ENCODE data around the gene UVRAG. TPM values are rescaled to one million over a fixed set of nuclear protein-coding genes. Genes with fewer than 3 reads are reported as not detected.

Gene UVRAG
- total RNA-seq, 4 donors from 2014 or later = 16.6 to 22.1 (median 19.3) TPM

DNA sequence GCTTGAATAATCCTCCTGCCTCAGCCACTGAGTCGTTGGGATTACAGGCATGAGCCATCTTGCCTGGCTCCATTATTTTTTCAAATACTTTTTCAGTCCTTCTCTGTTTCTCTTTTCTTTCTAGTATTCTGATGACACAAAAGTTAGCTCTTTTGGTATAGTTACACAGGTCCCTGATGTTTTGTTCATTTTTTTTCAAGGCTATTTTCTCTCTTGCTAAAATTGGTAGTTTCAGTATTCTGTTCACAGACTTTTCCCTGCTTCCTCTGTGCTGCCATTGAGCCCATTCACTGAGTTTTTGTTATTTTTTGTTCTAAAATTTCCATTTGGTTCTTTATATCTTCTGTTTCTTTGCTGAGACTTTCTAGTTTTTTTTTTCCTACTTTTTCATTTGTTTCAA lies 166.5 kb downstream of the UVRAG start:
- no peak overlapping the region for H3K27ac ChIP-seq
- no peaks in the 10 kb centered on the region for H3K27me3 ChIP-seq
- in situ Hi-C loops (cut with MboI; ENCODE audit: low sequenced_read_pairs in 4 of 4) = no loop called here
- peaks cover 8 to 9% of the 10 kb centered on the region in 2 donors for H3K4me1 ChIP-seq
- no peak overlapping the region for H3K4me3 ChIP-seq
- TF ChIP-seq POLR2A (IDR thresholded peaks at IDR 0.05) = no peak
- TF ChIP-seq, protein P1, sequence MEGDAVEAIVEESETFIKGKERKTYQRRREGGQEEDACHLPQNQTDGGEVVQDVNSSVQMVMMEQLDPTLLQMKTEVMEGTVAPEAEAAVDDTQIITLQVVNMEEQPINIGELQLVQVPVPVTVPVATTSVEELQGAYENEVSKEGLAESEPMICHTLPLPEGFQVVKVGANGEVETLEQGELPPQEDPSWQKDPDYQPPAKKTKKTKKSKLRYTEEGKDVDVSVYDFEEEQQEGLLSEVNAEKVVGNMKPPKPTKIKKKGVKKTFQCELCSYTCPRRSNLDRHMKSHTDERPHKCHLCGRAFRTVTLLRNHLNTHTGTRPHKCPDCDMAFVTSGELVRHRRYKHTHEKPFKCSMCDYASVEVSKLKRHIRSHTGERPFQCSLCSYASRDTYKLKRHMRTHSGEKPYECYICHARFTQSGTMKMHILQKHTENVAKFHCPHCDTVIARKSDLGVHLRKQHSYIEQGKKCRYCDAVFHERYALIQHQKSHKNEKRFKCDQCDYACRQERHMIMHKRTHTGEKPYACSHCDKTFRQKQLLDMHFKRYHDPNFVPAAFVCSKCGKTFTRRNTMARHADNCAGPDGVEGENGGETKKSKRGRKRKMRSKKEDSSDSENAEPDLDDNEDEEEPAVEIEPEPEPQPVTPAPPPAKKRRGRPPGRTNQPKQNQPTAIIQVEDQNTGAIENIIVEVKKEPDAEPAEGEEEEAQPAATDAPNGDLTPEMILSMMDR (IDR thresholded peaks at IDR 0.05 in 4 of 5, conservative IDR thresholded peaks at IDR 0.05 in 1 of 5) = no peak
- H3K9me3 ChIP-seq = no peaks in the 10 kb centered on the region
- ATAC-seq = no peak
- no peak for DNase-seq
- intact Hi-C loops (cut with DNase I; ENCODE audit: low total_unique reads) = no loop called here
- H3K36me3 ChIP-seq = peaks cover 0 to 8% of the 10 kb centered on the region in 2 donors

DNA sequence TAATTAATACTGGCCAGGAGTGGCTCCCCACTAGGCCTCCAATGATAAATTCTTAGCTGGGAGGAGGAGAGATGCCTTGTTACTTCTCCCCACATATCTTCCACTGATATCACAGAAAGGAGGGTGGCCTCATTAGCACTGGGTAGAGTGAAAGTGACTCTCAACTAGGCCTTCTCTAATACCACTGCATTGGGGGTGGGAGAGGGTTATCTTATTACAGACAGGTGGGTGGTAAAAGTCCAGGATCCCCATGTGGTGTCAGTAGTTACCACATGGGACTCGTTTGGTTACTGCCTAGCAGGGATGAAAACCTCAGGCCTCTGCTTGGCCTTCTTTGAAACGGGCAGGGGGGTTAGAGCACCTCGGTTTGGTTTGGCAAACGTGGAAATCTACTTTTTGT lies 167.3 kb downstream of the UVRAG start:
- ATAC-seq (no peak), DNase-seq (no peak)
- in situ Hi-C loops (cut with MboI; ENCODE audit: low sequenced_read_pairs in 4 of 4) = no loop called here
- H3K27me3 ChIP-seq = no peaks in the 10 kb centered on the region
- no peaks in the 10 kb centered on the region for H3K9me3 ChIP-seq
- peaks cover 0 to 8% of the 10 kb centered on the region in 2 donors for H3K36me3 ChIP-seq
- TF ChIP-seq, protein P1 (IDR thresholded peaks at IDR 0.05 in 4 of 5, conservative IDR thresholded peaks at IDR 0.05 in 1 of 5) = no peak
- TF ChIP-seq POLR2A (IDR thresholded peaks at IDR 0.05) = no peak
- no peak overlapping the region for H3K27ac ChIP-seq
- intact Hi-C loops (cut with DNase I; ENCODE audit: low total_unique reads) = no loop called here
- H3K4me3 ChIP-seq = no peak overlapping the region
- H3K4me1 ChIP-seq = peaks cover 15 to 17% of the 10 kb centered on the region in 2 donors

DNA sequence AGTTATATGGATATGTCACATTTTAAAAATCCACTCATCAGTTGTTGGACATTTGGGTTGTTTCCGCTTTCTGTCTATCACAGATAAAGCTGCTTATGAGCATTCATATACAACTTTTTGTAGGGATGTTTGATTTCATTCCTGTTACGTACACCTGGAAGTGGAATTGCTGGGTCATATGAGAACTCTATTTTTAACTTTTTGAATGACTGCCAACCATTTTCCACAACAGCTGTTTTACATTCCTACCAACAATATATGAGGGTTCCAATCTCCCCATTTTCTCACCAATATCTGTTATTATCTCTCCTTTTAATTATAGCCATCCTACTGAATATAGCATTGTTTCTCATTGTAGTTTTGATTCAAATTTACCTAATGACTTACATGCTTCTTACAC lies 172.0 kb downstream of the UVRAG start:
- intact Hi-C loops (cut with DNase I; ENCODE audit: low total_unique reads) = no loop called here
- H3K9me3 ChIP-seq = no peaks in the 10 kb centered on the region
- no peak for ATAC-seq

DNA sequence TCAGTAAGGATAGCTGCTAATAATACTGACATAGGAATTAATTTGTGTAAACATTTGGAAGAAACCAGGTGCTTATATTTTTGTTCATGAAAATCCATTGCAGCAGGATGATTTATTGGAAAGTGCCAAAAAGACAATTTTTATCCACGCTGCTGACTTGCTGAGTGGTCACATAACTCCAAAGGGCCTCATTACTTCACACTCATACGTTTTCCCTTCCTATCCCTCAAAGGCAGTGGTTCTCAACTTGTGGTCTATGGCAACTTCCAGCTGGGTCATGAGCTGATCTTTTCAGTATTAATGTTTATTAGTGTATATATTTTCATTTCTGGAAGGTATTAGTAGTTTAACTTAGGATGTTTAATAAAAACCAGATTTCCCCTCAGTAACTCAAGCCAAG lies 178.1 kb downstream of the UVRAG start:
- peaks cover 3 to 10% of the 10 kb centered on the region in 2 donors for H3K4me1 ChIP-seq
- no peaks in the 10 kb centered on the region for H3K27me3 ChIP-seq
- H3K36me3 ChIP-seq = no peaks in the 10 kb centered on the region
- in situ Hi-C loops (cut with MboI; ENCODE audit: low sequenced_read_pairs in 4 of 4) = no loop called here
- no peak for TF ChIP-seq POLR2A (IDR thresholded peaks at IDR 0.05)
- TF ChIP-seq, protein P1 (IDR thresholded peaks at IDR 0.05 in 4 of 5, conservative IDR thresholded peaks at IDR 0.05 in 1 of 5) = no peak
- H3K27ac ChIP-seq = no peak overlapping the region
- DNase-seq = no peak
- ATAC-seq = no peak
- no peak overlapping the region for H3K4me3 ChIP-seq
- H3K9me3 ChIP-seq = no peaks in the 10 kb centered on the region
- intact Hi-C loops (cut with DNase I; ENCODE audit: low total_unique reads) = no loop called here

More for the DNA sequence above, 172.0 kb downstream of the UVRAG start:
- H3K27ac ChIP-seq = no peak overlapping the region
- peaks cover 0 to 8% of the 10 kb centered on the region in 2 donors for H3K36me3 ChIP-seq
- H3K4me3 ChIP-seq = no peak overlapping the region
- in situ Hi-C loops (cut with MboI; ENCODE audit: low sequenced_read_pairs in 4 of 4) = no loop called here
- no peaks in the 10 kb centered on the region for H3K27me3 ChIP-seq
- no peak for TF ChIP-seq POLR2A (IDR thresholded peaks at IDR 0.05)
- TF ChIP-seq, protein P1 (IDR thresholded peaks at IDR 0.05 in 4 of 5, conservative IDR thresholded peaks at IDR 0.05 in 1 of 5) = no peak
- peaks cover 14 to 16% of the 10 kb centered on the region in 2 donors for H3K4me1 ChIP-seq
- no peak for DNase-seq

DNA sequence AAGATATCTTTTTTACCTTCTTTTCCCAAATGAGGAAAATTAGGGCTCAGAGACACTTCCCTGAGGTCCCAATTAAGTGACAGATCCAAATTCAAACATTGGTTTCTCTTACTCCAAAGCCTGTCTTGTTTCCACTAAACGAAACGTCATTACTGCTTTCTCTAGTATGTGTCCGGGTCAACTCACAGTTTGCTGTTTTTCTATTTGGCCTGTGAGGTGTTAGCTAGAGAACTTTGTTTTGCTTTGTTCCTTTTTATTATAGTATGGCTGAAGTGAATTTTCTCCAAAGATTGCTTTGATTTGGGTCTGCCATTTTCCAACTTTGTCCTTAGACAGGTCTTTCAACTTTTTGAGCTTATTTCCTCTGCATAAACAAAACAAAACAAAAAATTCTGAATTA lies 179.6 kb downstream of the UVRAG start:
- Histone ChIP-seq H3K4me1 (peaks cover 3 to 10% of the 10 kb centered on the region in 2 donors), H3K9me3 (no peaks in the 10 kb centered on the region), H3K36me3 (no peaks in the 10 kb centered on the region), H3K27ac (no peak overlapping the region), H3K4me3 (no peak overlapping the region), H3K27me3 (no peaks in the 10 kb centered on the region)
- in situ Hi-C loops (cut with MboI; ENCODE audit: low sequenced_read_pairs in 4 of 4) = no loop called here
- TF ChIP-seq POLR2A (IDR thresholded peaks at IDR 0.05) = no peak
- TF ChIP-seq, protein P1 (IDR thresholded peaks at IDR 0.05 in 4 of 5, conservative IDR thresholded peaks at IDR 0.05 in 1 of 5) = no peak
- DNase-seq (no peak), ATAC-seq (no peak)
- intact Hi-C loops (cut with DNase I; ENCODE audit: low total_unique reads) = no loop called here

All from gastrocnemius medialis (tissue), 4 donors.